ENCODE data around the gene TTC9. TPM values are rescaled to one million over a fixed set of nuclear protein-coding genes. Genes with fewer than 3 reads are reported as not detected.

Gene TTC9
- total and polyA plus RNA-seq, 4 donors: 4.3 to 7.5 (median 6.8) TPM

DNA sequence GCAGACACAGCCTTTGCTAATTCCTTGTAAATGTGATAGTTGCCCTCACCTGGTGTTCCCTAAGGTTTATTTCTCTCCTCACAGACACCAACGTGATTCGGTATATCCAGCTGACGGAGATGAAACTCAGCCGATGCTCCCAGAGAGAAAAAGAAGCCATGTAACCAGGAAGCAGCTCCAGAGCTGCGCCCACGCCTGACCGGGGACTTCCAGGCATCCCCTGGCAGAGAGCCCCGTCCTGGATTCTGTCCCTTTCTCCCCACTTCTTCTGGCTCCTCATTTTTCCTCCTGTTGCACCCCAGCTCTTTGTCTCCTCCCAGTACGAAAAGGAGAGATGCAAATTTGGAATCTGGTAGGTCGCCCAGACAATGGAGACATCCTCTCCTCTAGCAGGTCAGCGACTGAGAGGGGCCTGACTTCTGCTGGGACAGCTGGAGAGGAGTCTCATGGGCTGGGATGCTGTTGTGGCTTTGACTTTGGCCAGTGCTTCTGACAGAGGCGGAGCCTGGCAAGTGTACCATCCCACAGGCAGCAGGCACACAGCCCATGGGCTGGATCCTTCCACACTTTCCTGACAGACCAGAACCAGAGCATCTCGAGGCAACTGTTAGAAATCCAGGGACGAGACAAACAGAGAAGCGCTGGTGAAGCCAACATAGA, 29.4 kb downstream of the TTC9 start:
- H3K9me3 ChIP-seq (ENCODE audit: control insufficient read depth in 4 of 4, insufficient read depth in 3 of 4, low read length in 3 of 4): no peaks in the 10 kb centered on the region
- WGBS, 2 donors: 87 to 93% methylated on average over 15 of the region's 15 CpGs
- H3K36me3 ChIP-seq (ENCODE audit: control insufficient read depth in 4 of 4, insufficient read depth in 4 of 4, low read length in 4 of 4): peaks cover 0 to 5% (median 0%) of the 10 kb centered on the region in 4 donors
- no peak for ATAC-seq (ENCODE audit: insufficient read depth, low FRiP score)
- H3K27ac ChIP-seq (ENCODE audit: low read depth in 1 of 2, low read length in 1 of 2): no peak overlapping the region
- H3K9ac ChIP-seq (ENCODE audit: insufficient read depth in 1 of 2, low read length in 2 of 2): no peak overlapping the region
- peaks cover 0 to 2% (median 0%) of the 10 kb centered on the region in 3 donors for H3K27me3 ChIP-seq (ENCODE audit: control insufficient read depth in 3 of 3, insufficient read depth in 3 of 3, low read length in 2 of 3)
- no peak overlapping the region for H3K4me3 ChIP-seq
- DNase-seq: no peak
- H3K4me1 ChIP-seq (ENCODE audit: control insufficient read depth in 5 of 5, insufficient read depth in 5 of 5, low read length in 5 of 5): peaks cover 0 to 2% (median 0%) of the 10 kb centered on the region in 5 donors
- TF ChIP-seq, protein P1, sequence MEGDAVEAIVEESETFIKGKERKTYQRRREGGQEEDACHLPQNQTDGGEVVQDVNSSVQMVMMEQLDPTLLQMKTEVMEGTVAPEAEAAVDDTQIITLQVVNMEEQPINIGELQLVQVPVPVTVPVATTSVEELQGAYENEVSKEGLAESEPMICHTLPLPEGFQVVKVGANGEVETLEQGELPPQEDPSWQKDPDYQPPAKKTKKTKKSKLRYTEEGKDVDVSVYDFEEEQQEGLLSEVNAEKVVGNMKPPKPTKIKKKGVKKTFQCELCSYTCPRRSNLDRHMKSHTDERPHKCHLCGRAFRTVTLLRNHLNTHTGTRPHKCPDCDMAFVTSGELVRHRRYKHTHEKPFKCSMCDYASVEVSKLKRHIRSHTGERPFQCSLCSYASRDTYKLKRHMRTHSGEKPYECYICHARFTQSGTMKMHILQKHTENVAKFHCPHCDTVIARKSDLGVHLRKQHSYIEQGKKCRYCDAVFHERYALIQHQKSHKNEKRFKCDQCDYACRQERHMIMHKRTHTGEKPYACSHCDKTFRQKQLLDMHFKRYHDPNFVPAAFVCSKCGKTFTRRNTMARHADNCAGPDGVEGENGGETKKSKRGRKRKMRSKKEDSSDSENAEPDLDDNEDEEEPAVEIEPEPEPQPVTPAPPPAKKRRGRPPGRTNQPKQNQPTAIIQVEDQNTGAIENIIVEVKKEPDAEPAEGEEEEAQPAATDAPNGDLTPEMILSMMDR (IDR thresholded peaks at IDR 0.05; ENCODE audit: control extremely low read depth, extremely low read depth): no peak

DNA sequence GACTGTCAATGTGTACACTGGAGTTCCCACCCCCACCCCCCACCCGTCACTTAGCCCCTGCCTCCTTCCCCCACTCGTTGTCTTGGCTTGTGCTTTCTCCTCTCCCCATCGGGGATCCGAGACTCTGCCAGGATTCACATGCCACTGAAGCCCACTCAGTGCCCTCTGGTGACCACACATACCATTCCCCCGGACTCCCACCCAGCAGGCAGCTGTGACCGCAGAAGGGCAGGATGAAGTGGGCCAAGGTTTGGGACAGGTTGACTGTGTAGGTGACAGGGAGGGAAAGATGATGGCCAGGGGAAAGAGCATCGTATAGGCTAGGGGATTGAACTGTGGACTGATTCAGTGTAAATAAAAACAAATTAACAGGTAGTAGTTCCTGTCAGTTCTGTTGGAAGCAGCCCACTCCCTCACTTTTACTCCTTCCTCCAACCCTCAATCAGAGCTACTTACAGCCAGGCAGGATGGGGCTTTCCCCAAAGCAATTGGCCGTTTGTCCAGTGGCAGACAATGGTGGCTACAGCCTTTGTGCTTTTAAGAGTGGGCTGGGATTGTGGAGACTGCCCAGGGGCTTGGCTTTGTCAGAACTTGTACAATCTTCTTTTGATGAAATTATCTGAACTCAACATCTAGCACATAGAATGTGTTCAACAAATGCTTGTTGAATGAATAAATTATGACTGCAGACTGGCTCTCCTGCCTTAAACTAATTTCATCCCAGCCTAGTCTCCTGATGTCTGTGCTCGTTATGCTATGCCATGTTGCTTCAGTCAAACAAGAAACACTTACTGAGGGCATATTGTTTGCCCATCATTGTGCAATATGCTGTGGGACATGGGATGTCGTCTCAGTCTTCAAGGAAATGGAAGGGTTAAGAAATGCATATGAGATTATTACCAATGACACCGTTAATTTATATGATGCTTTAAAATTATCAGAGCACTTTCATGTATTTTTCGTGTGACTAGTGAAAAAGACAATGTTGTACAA, 30.2 kb downstream of the TTC9 start:
- Histone ChIP-seq H3K4me1 (ENCODE audit: control insufficient read depth in 5 of 5, insufficient read depth in 5 of 5, low read length in 5 of 5) (no peaks in the 10 kb centered on the region), H3K36me3 (ENCODE audit: control insufficient read depth in 4 of 4, insufficient read depth in 4 of 4, low read length in 4 of 4) (peaks cover 0 to 5% (median 0%) of the 10 kb centered on the region in 4 donors), H3K9me3 (ENCODE audit: control insufficient read depth in 4 of 4, insufficient read depth in 3 of 4, low read length in 3 of 4) (no peaks in the 10 kb centered on the region), H3K4me3 (no peak overlapping the region), H3K27me3 (ENCODE audit: control insufficient read depth in 3 of 3, insufficient read depth in 3 of 3, low read length in 2 of 3) (peaks cover 0 to 2% (median 0%) of the 10 kb centered on the region in 3 donors), H3K27ac (ENCODE audit: low read depth in 1 of 2, low read length in 1 of 2) (no peak overlapping the region), H3K9ac (ENCODE audit: insufficient read depth in 1 of 2, low read length in 2 of 2) (no peak overlapping the region)
- 78 to 84% methylated on average over 12 of the region's 12 CpGs for WGBS, 2 donors
- DNase-seq: no peak
- no peak for ATAC-seq (ENCODE audit: insufficient read depth, low FRiP score)
- TF ChIP-seq, protein P1 (IDR thresholded peaks at IDR 0.05; ENCODE audit: control extremely low read depth, extremely low read depth): no peak

DNA sequence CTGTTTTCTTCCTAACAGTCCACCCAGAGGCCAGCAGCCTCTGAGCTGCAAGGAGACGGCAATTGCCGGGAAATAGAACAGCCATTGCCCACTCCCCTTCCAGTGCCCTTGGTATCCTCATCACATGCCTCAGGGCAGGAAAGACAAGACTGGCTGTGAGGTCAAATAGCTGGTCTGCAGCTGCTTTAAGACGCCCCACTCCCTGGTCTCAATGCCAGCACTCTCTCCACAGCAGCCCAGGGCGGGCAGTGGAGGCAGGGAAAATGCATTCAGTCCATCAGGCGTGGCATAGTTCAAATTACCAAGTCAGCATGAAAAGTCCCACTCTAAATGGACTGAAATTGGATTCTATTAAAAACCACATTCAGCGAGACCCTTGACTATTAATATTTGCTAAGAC, 35.6 kb downstream of the TTC9 start:
- no peak for ATAC-seq (ENCODE audit: insufficient read depth, low FRiP score)
- Histone ChIP-seq H3K9me3 (ENCODE audit: control insufficient read depth in 4 of 4, insufficient read depth in 3 of 4, low read length in 3 of 4) (no peaks in the 10 kb centered on the region), H3K9ac (ENCODE audit: insufficient read depth in 1 of 2, low read length in 2 of 2) (no peak overlapping the region), H3K4me3 (no peak overlapping the region), H3K27me3 (ENCODE audit: control insufficient read depth in 3 of 3, insufficient read depth in 3 of 3, low read length in 2 of 3) (peaks cover 0 to 2% (median 0%) of the 10 kb centered on the region in 3 donors), H3K4me1 (ENCODE audit: control insufficient read depth in 5 of 5, insufficient read depth in 5 of 5, low read length in 5 of 5) (no peaks in the 10 kb centered on the region), H3K36me3 (ENCODE audit: control insufficient read depth in 4 of 4, insufficient read depth in 4 of 4, low read length in 4 of 4) (no peaks in the 10 kb centered on the region), H3K27ac (ENCODE audit: low read depth in 1 of 2, low read length in 1 of 2) (no peak overlapping the region)
- no peak for DNase-seq
- TF ChIP-seq, protein P1 (IDR thresholded peaks at IDR 0.05; ENCODE audit: control extremely low read depth, extremely low read depth): no peak
- WGBS, 2 donors: 94 to 95% methylated on average over 6 of the region's 6 CpGs
